H1 (cell line): ENCODE measurements around the gene NRL. TPM values are rescaled to one million over a fixed set of nuclear protein-coding genes. Genes with fewer than 3 reads are reported as not detected.
A peak's percentile ranks its signal among the peaks of the same experiment; 100 is the strongest.

Experiments
- CTCF ChIA-PET: fragments of 300-600 bp; sonication (Branson Sonifier 250); formaldehyde crosslinking; loops from one replicate; lab custom pipeline; 2021; ENCODE audit not compliant: partially characterized antibody; lab: Charles Lee
- POLR2A ChIA-PET: fragments of 300-600 bp; sonication (Branson Sonifier 250); formaldehyde crosslinking; loops from one replicate; lab custom pipeline; 2021; ENCODE audit warnings: inconsistent platforms; ENCODE audit not compliant: partially characterized antibody; lab: Charles Lee
- DNase-seq, 2 experiments: peaks; one replicate each; pipeline versions ENCODE4 v3.0.0 to v3.0.0-alpha.2; 2010 to 2022; ENCODE audit warnings: low spot score in 2 of 2, low read depth in 1 of 2, mixed read lengths in 1 of 2
- FAIRE-seq: peaks from 2 replicates; lab custom pipeline; 2011; peaks lifted over from hg19 to GRCh38; lab: Jason Lieb, UNC
- H2AFZ ChIP-seq: 2 replicates; pipeline ENCODE4 v1.8.1; 2012; ENCODE audit warnings: low read length, inconsistent platforms
- H2AK5ac ChIP-seq: 2 replicates; pipeline ENCODE4 v1.6.1; 2013; ENCODE audit warnings: low read depth, low read length
- H2BK120ac ChIP-seq: replicated peaks from 2 replicates; pipeline ENCODE3; 2013; ENCODE audit warnings: low read depth, low read length, inconsistent platforms
- H2BK12ac ChIP-seq: 2 replicates; pipeline ENCODE4 v1.6.1; 2013; ENCODE audit warnings: low read depth, low read length
- H2BK15ac ChIP-seq: 2 replicates; pipeline ENCODE4 v1.6.1; 2013; ENCODE audit warnings: low read length
- H2BK20ac ChIP-seq: 2 replicates; pipeline ENCODE4 v1.6.1; 2013; ENCODE audit warnings: low read length
- H2BK5ac ChIP-seq: 2 replicates; pipeline ENCODE4 v1.6.1; 2013; ENCODE audit warnings: low read depth, low read length
- H3K14ac ChIP-seq: 2 replicates; pipeline ENCODE4 v1.6.1; 2013; ENCODE audit warnings: inconsistent platforms; ENCODE audit not compliant: insufficient read length
- H3K18ac ChIP-seq: 2 replicates; pipeline ENCODE4 v1.6.1; 2013; ENCODE audit warnings: low read length; ENCODE audit errors: extremely low read depth
- H3K23ac ChIP-seq: 2 replicates; pipeline ENCODE4 v1.6.1; 2013; ENCODE audit warnings: inconsistent platforms; ENCODE audit not compliant: insufficient read length
- H3K23me2 ChIP-seq: 2 replicates; pipeline ENCODE4 v1.6.1; 2013; ENCODE audit warnings: low read depth, low read length
- H3K27ac ChIP-seq: 2 replicates; pipeline ENCODE4 v1.6.1; 2011; ENCODE audit warnings: low read depth, low read length, inconsistent platforms
- H3K27me3 ChIP-seq, 4 experiments: replicated peaks in 1 of 4; 1 replicate in 1 of 4; 2 replicates in 3 of 4; pipeline versions ENCODE4 v1.6.1 to v1.8.1; 2011 to 2013; ENCODE audit warnings: low read length in 3 of 4, mild to moderate bottlenecking in 3 of 4, inconsistent platforms in 2 of 4, mixed read lengths in 2 of 4, moderate library complexity in 1 of 4; ENCODE audit not compliant: control insufficient read depth in 3 of 4, insufficient read depth in 3 of 4; ENCODE audit errors: extremely low read depth in 1 of 4
- H3K36me3 ChIP-seq, 4 experiments: 2 replicates each; pipeline versions ENCODE4 v1.6.1 to v1.8.1; 2011 to 2013; ENCODE audit warnings: mild to moderate bottlenecking in 4 of 4, low read length in 3 of 4, moderate library complexity in 2 of 4, control low read depth in 1 of 4, inconsistent platforms in 1 of 4; ENCODE audit not compliant: insufficient read depth in 4 of 4, control insufficient read depth in 2 of 4
- H3K4ac ChIP-seq: replicated peaks from 2 replicates; pipeline ENCODE3; 2013; ENCODE audit warnings: low read length, low read depth, mixed read lengths, inconsistent platforms; ENCODE audit not compliant: insufficient read length
- H3K4me1 ChIP-seq, 4 experiments: replicated peaks in 1 of 4; 1 replicate in 1 of 4; 2 replicates in 3 of 4; pipeline versions ENCODE4 v1.6.1 to v1.8.1; 2011 to 2013; ENCODE audit warnings: low read length in 3 of 4, inconsistent platforms in 2 of 4, mixed read lengths in 1 of 4; ENCODE audit not compliant: insufficient read depth in 4 of 4, control insufficient read depth in 3 of 4
- H3K4me2 ChIP-seq, 2 experiments: 2 replicates each; pipeline versions ENCODE4 v1.6.1 to v1.8.1; 2011 to 2013; ENCODE audit warnings: low read depth in 2 of 2, low read length in 2 of 2, control low read depth in 1 of 2, inconsistent platforms in 1 of 2, mild to moderate bottlenecking in 1 of 2; ENCODE audit not compliant: insufficient read depth in 1 of 2
- H3K4me3 ChIP-seq, 4 experiments: fragments of 200-600, 300-600 bp in 1 of 4; sonication (generic), shearing (Covaris generic), sonication (Bioruptor Twin) in 1 of 4; 2 replicates each; pipeline versions ENCODE4 v1.5.1 to v1.8.1; 2011 to 2016; ENCODE audit warnings: low read length in 4 of 4, low read depth in 3 of 4, control low read depth in 2 of 4, inconsistent platforms in 2 of 4, mild to moderate bottlenecking in 2 of 4, mixed read lengths in 1 of 4, moderate library complexity in 1 of 4; ENCODE audit not compliant: insufficient read depth in 2 of 4; ENCODE audit errors: extremely low read depth in 1 of 4
- H3K56ac ChIP-seq: replicated peaks from 2 replicates; pipeline ENCODE3; 2013; ENCODE audit warnings: low read depth, mild to moderate bottlenecking, mixed read lengths, low read length, inconsistent platforms; ENCODE audit not compliant: insufficient read length
- H3K79me1 ChIP-seq: 2 replicates; pipeline ENCODE4 v1.6.1; 2013; ENCODE audit warnings: low read depth, low read length, control low read depth
- H3K79me2 ChIP-seq, 2 experiments: 2 replicates each; pipeline versions ENCODE4 v1.6.1 to v1.8.1; 2012 to 2013; ENCODE audit warnings: low read length in 2 of 2, mild to moderate bottlenecking in 2 of 2, inconsistent platforms in 1 of 2; ENCODE audit not compliant: insufficient read depth in 2 of 2, control insufficient read depth in 1 of 2
- H3K9ac ChIP-seq, 4 experiments: replicated peaks in 1 of 4; 1 replicate in 1 of 4; 2 replicates in 3 of 4; pipeline versions ENCODE4 v1.6.1 to v1.8.1; 2011 to 2013; ENCODE audit warnings: low read depth in 3 of 4, low read length in 3 of 4, control low read depth in 2 of 4, mild to moderate bottlenecking in 2 of 4, moderate library complexity in 2 of 4, inconsistent platforms in 1 of 4; ENCODE audit errors: extremely low read depth in 1 of 4
- H3K9me3 ChIP-seq, 2 experiments: 2 replicates each; pipeline versions ENCODE4 v1.6.1 to v1.8.1; 2012 to 2013; ENCODE audit warnings: mild to moderate bottlenecking in 2 of 2, moderate library complexity in 2 of 2, control low read depth in 1 of 2, inconsistent platforms in 1 of 2, low read depth in 1 of 2, low read length in 1 of 2, mixed read lengths in 1 of 2; ENCODE audit not compliant: insufficient read depth in 2 of 2
- H4K20me1 ChIP-seq, 2 experiments: replicated peaks in 1 of 2; 2 replicates each; pipeline versions ENCODE3 to v1.8.1; 2011 to 2013; ENCODE audit warnings: inconsistent platforms in 2 of 2, low read length in 2 of 2, mild to moderate bottlenecking in 1 of 2; ENCODE audit not compliant: insufficient read depth in 2 of 2, control insufficient read depth in 1 of 2
- H4K5ac ChIP-seq: 2 replicates; pipeline ENCODE4 v1.6.1; 2013; ENCODE audit warnings: low read length, low read depth, mixed read lengths, inconsistent platforms; ENCODE audit not compliant: insufficient read length
- H4K8ac ChIP-seq: 2 replicates; pipeline ENCODE4 v1.8.0; 2013; ENCODE audit warnings: mild to moderate bottlenecking, moderate library complexity, low read length, inconsistent platforms; ENCODE audit not compliant: insufficient read depth; ENCODE audit errors: extremely low read depth
- H4K91ac ChIP-seq: replicated peaks from 2 replicates; pipeline ENCODE3; 2013; ENCODE audit warnings: low read length, mixed read lengths, inconsistent platforms; ENCODE audit not compliant: insufficient read length
- CEBPB ChIP-seq: IDR thresholded peaks from 2 replicates; pipeline ENCODE4 v1.6.1; 2012; ENCODE audit warnings: low read depth, low read length
- CHD1 ChIP-seq: IDR thresholded peaks from 2 replicates; pipeline ENCODE4 v1.6.1; 2012; ENCODE audit warnings: low read depth, low read length, improper control_type of control experiment
- EGR1 ChIP-seq: IDR thresholded peaks from 2 replicates; pipeline ENCODE4 v1.6.1; 2011; ENCODE audit warnings: low read depth, low read length, borderline replicate concordance
- EZH2 ChIP-seq: fragments of 200-600 bp; sonication (generic); IDR thresholded peaks from 2 replicates; pipeline ENCODE4 v1.7.1; 2012; ENCODE audit warnings: low read depth, mild to moderate bottlenecking, moderate library complexity, low read length, inconsistent platforms; ENCODE audit not compliant: severe bottlenecking
- JUN ChIP-seq: IDR thresholded peaks from 2 replicates; pipeline ENCODE4 v1.6.1; 2011; ENCODE audit warnings: low read depth, mild to moderate bottlenecking, improper control_type of control experiment, low read length
- JUND ChIP-seq: IDR thresholded peaks from 2 replicates; pipeline ENCODE4 v1.6.1; 2011; ENCODE audit warnings: mild to moderate bottlenecking, improper control_type of control experiment, low read length
- KDM4A ChIP-seq: IDR thresholded peaks from one replicate; pipeline ENCODE4 v1.7.1; 2012; ENCODE audit warnings: low read depth, mild to moderate bottlenecking, moderate library complexity, low read length, inconsistent platforms; ENCODE audit not compliant: severe bottlenecking
- POLR2A ChIP-seq, 2 experiments: IDR thresholded peaks; 1 replicate in 1 of 2; 2 replicates in 1 of 2; pipeline ENCODE4 v1.6.1; 2011; ENCODE audit warnings: low read depth in 2 of 2, low read length in 2 of 2, mild to moderate bottlenecking in 2 of 2; ENCODE audit errors: control extremely low read depth in 1 of 2
- POU5F1 ChIP-seq: IDR thresholded peaks from 2 replicates; pipeline ENCODE4 v1.6.1; 2011; ENCODE audit warnings: low read depth, mild to moderate bottlenecking, low read length, moderate library complexity
- SAP30 ChIP-seq: fragments of 300-600 bp; sonication (generic); IDR thresholded peaks from 2 replicates; pipeline ENCODE4 v1.7.1; 2012; ENCODE audit warnings: low read length, moderate library complexity, mild to moderate bottlenecking, inconsistent platforms; ENCODE audit not compliant: insufficient read depth, insufficient replicate concordance
- SUZ12 ChIP-seq: fragments of 200-600 bp; sonication (generic); IDR thresholded peaks from 2 replicates; pipeline ENCODE4 v1.6.1; 2012; ENCODE audit warnings: mild to moderate bottlenecking, inconsistent platforms, low read length, moderate library complexity, mixed read lengths
- TEAD4 ChIP-seq: IDR thresholded peaks from 2 replicates; pipeline ENCODE4 v1.6.1; 2012; ENCODE audit warnings: low read depth, low read length, inconsistent platforms, mixed read lengths
- WGBS, 2 experiments: shearing (Covaris generic) in 1 of 2; methylation state at CpG; one replicate each; pipeline versions ENCODE4 v1.1.6 to v1.1.7; 2013 to 2015; ENCODE audit warnings: low lambda C conversion rate in 2 of 2, mixed read lengths in 2 of 2, inconsistent platforms in 1 of 2, low coverage in 1 of 2, missing lambda C conversion rate in 1 of 2; ENCODE audit not compliant: insufficient replicate concordance in 2 of 2, insufficient coverage in 1 of 2, insufficient read length in 1 of 2; ENCODE audit errors: extremely low coverage in 1 of 2, missing lambda C conversion rate in 1 of 2; 5-methylcytosine and 5-hydroxymethylcytosine counted together
- polyA plus RNA-seq, 7 experiments: library from polyadenylated mRNA; depleted of rRNA in 3 of 7; stranded (reverse) in 5 of 7; unstranded in 2 of 7; fragments of >200 nt in 5 of 7; fragments of 200-250 nt in 2 of 7; gene quantifications; 1 replicate in 5 of 7; 2 replicates in 1 of 7; 4 replicates in 1 of 7; pipeline versions ENCODE4 v1.2.1 to v1.2.3, GENCODE V29; 2011 to 2013; ENCODE audit warnings: missing spikeins in 2 of 7, mixed read lengths in 2 of 7
- total RNA-seq: library from RNA; stranded (reverse); fragmentation: NEBNext Ultra II Directional; extraction: Animal tissue kit (Norgen Biotek cat#: 25700); gene quantifications from 2 replicates; pipeline ENCODE4 v1.2.1, GENCODE V29; 2021
- TF ChIP-seq, protein P1 (sequence below): IDR thresholded peaks from 2 replicates; pipeline ENCODE4 v1.6.1; 2012; ENCODE audit warnings: low read length, inconsistent platforms

NRL gene
- total and polyA plus RNA-seq, 2 of the 8 experiments (the other 6 are each of a cell fraction or from before 2014, with no cell fraction given) = 1.1 to 2.2 TPM

DNA sequence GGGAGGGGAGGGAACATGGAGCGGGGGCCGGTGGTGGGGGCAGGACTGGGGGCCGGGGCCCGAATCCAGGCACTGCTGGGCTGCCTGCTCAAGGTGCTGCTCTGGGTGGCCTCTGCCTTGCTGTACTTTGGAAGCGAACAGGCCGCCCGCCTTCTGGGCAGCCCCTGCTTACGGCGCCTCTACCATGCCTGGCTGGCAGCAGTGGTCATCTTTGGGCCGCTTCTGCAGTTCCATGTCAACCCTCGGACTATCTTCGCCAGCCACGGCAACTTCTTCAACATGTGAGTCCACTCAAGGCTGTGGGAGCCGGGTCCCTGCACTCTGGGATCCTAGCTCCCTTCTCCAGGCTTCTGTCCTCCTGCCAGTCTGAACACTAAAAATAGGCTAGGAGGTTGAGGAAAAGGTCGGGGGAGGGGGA lies 16.8 kb upstream of the NRL start:
- H3K4ac ChIP-seq = no peak overlapping the region
- no peak overlapping the region for H2BK5ac ChIP-seq
- no peaks in the 10 kb centered on the region for H4K20me1 ChIP-seq
- H3K27ac ChIP-seq = no peak overlapping the region
- H3K9me3 ChIP-seq = no peaks in the 10 kb centered on the region
- H3K79me1 ChIP-seq = no peaks in the 10 kb centered on the region
- H2BK12ac ChIP-seq = no peak overlapping the region
- FAIRE-seq = no peak
- no peak overlapping the region for H3K4me2 ChIP-seq
- H3K79me2 ChIP-seq = no peaks in the 10 kb centered on the region
- H3K9ac ChIP-seq = no peak overlapping the region; a peak in 1 of 7 replicates
- no peak overlapping the region for H3K18ac ChIP-seq
- no peak overlapping the region for H2BK20ac ChIP-seq
- CTCF ChIA-PET = interaction anchor here (0.8 to 0.9 kb wide), 2 partner anchors 46 to 139 kb away, joined by 3 read pairs; partner anchors contain the start of gene RABGGTA
- H4K91ac ChIP-seq = no peak overlapping the region
- no peak overlapping the region for H2BK15ac ChIP-seq
- no peak overlapping the region for H2BK120ac ChIP-seq
- H3K23ac ChIP-seq = no peak overlapping the region
- no peak overlapping the region for H4K5ac ChIP-seq
- H3K4me3 ChIP-seq = no peak overlapping the region
- no peak overlapping the region for H2AK5ac ChIP-seq
- H3K4me1 ChIP-seq = peaks cover 0 to 4% (median under 1%) of the 10 kb centered on the region in 4 experiments; a peak in 3 of 7 replicates
- no peaks in the 10 kb centered on the region for H3K36me3 ChIP-seq
- H4K8ac ChIP-seq = peak overlapping the region; percentile 57; the same call in 1 of the 2 replicates
- no peak overlapping the region for H2AFZ ChIP-seq
- no peak overlapping the region for H3K56ac ChIP-seq
- H3K14ac ChIP-seq = no peak overlapping the region
- H3K27me3 ChIP-seq = no peaks in the 10 kb centered on the region
- POLR2A ChIA-PET = interaction anchor here (0.9 to 11.1 kb wide), 6 partner anchors 9 to 46 kb away, joined by 4 to 100 read pairs (median 8); partner anchors contain the start of genes DCAF11, EMC9 and NRL
- 91% methylated on average over 12 of the region's 15 CpGs; no CpG with 5 or more reads in 1 of the 2 experiments for WGBS, 2 experiments
- no peak for DNase-seq
- peaks cover 5% of the 10 kb centered on the region; the same call in 1 of the 2 replicates for H3K23me2 ChIP-seq
- TF ChIP-seq, protein P1, sequence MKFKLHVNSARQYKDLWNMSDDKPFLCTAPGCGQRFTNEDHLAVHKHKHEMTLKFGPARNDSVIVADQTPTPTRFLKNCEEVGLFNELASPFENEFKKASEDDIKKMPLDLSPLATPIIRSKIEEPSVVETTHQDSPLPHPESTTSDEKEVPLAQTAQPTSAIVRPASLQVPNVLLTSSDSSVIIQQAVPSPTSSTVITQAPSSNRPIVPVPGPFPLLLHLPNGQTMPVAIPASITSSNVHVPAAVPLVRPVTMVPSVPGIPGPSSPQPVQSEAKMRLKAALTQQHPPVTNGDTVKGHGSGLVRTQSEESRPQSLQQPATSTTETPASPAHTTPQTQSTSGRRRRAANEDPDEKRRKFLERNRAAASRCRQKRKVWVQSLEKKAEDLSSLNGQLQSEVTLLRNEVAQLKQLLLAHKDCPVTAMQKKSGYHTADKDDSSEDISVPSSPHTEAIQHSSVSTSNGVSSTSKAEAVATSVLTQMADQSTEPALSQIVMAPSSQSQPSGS = no peak
- TF ChIP-seq CEBPB = no peak
- TF ChIP-seq POU5F1 = no peak
- TF ChIP-seq CHD1 = no peak
- no peak for TF ChIP-seq KDM4A
- TF ChIP-seq SUZ12 = no peak
- TF ChIP-seq EZH2 = no peak
- TF ChIP-seq SAP30 = no peak
- TF ChIP-seq JUN = no peak
- TF ChIP-seq POLR2A (IDR thresholded peaks at IDR 0.05; ENCODE audit: control extremely low read depth in 1 of 2, low read depth in 2 of 2, low read length in 2 of 2) = no peak
- TF ChIP-seq JUND = no peak
- no peak for TF ChIP-seq EGR1
- TF ChIP-seq TEAD4 = no peak
